HG03159 (cell line): ENCODE results near the gene LRFN5.
A peak's percentile ranks its signal among the peaks of the same experiment; 100 is the strongest.
"Not testable (repeated sequence)": the region's sequence is repeated elsewhere in the genome, so short reads cannot be mapped to it uniquely, and the experiment has no call there.

Source experiments
- ATAC-seq: cut with Tn5 transposase; IDR thresholded peaks from one replicate; pipeline ENCODE4 v1.9.1; 2021; ENCODE audit warnings: mild to moderate bottlenecking, moderate library complexity; ENCODE audit not compliant: unreplicated experiment

The LRFN5 gene

DNA sequence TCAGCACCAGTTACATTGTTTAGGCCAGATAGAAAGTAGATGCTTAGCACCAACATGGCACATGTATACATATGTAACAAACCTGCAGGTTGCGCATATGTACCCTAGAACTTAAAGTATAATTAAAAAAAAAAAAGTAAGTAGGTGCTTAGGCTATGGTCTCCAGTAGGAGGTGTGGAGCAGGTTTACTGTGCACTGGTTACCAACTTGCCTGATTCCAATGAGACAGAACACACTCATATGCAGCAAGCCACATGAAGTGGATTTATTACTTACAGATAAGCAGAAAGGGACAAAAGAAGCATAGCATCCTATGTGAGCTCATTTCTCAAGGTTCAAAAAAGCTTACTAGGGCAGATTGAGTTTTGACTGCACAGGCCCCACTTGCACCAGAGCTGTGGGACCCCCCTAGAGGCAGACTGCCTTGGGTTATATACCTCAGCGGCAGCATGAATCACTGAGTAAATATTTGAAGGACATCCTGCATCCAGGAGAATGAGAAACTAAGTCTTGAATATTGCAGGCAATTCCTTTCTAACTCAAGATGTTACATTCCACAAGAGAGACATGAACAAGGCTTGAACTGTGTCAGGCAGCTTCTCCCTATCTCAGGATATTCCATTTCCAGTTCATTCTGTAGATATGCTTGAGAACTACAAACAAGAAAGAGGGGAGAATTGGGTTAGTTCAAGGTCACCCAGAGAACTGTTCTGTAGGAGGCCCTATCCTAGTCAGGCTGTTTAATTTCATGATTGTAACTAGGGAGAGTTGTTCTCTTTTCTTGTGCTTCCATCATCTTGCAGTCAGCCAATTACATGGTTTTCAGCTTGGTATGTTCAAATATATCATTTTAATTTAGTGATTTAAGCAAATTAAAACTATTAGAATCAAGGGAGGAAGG lies 30.1 kb downstream of the LRFN5 start:
- no peak for ATAC-seq

DNA sequence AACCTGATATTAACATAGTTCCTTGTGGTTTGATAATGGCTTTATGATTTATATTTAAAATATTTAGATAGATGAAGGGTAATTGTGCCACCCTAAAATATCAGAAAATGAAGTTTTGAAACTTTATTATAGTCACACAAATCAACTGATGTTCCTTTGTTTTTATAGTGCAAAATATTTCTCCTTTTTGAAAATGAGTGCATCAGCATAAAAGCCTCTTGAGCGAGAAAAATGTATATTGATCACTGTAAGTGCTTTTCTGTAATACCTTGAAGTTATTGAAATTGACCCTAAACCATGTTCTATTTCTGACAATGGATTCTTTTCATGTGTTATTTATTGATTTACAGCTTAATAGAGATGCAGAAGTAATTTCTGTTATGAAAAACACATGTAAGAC lies 35.0 kb downstream of the LRFN5 start:
- no peak for ATAC-seq

DNA sequence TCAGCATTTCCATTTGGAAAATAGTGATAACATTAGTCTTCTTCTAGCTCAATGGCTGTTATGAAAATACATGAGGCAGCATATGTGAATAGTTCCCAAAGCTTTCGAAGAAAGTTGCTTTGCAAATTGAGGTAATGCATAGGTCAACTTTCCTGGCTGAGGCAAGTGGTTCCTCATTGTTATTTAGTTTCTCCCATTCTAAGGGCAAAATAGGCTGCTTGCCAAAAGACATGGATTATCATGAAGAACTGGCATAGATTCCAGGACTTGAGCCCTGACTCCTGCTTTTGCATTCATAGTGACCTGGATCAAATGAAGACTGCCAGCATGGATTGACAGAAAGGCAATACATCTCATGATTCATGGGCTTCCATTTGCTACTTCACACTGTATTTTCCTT lies 35.7 kb downstream of the LRFN5 start:
- ATAC-seq = no peak

DNA sequence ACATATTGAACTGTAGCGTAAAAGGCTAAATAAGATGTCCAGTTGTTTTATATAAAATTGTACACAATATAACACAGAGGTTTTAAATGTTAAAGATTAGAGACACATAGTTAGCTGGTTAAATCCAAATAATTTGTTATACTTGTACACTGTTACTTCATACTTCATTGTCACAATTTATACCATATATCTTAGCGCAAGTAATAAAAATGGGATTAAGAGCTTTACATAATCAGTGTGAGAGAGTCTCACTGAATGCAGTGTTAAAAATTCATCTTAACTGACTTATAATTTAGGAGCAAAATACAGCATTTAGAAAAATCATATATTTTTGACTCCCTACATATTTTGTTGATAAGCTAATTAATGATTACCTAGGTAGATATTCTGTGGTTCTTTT lies 36.1 kb downstream of the LRFN5 start:
- no peak for ATAC-seq

DNA sequence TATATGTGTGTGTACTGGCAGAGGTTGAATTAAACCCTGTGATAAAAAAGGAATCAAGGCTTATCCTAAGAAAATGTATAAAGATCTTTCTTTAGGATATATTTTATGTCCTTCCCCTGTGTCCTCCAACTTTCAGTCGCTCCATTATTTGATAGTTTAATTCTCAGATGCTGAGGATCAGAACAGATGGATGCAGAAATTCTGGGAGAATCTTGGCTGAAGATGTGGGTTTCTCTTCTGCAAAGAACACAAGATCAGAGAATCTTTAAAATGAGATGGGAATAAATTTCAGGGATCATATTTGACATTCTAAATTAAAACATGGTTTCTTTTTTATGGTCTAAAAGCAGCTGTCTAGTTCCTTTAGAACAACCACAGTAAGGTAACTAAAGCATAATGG lies 37.9 kb downstream of the LRFN5 start:
- ATAC-seq = no peak

DNA sequence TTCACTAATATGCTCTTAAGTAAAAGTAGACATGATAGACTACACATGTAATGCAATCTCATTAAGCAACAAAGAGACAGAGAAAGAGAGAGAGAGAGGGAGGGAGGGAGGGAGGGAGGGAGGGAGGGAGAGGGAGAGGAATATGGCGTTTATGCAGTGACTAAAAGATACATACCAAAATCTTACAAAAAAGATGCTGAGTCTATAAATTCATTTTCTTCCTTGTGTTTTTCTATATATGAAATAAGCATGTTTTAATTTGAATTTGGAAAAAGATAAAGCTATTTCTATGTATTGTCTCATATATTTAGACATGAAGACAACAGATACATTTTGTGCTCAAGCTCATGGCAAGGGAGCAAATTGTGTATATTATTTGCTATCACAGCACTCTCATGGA lies 44.1 kb downstream of the LRFN5 start:
- no peak for ATAC-seq

GRCh38 chr14:41654196-41654595 lies 47.5 kb downstream of the LRFN5 start:
- ATAC-seq = no peak

- no peak for ATAC-seq
These were observed 56.2 kb downstream of the LRFN5 start for GRCh38 chr14:41662780-41663472.

- no peak for ATAC-seq
These were observed 56.8 kb downstream of the LRFN5 start for GRCh38 chr14:41663473-41663850.

- no peak for ATAC-seq
These were observed 59.6 kb downstream of the LRFN5 start for GRCh38 chr14:41666301-41666700.

DNA sequence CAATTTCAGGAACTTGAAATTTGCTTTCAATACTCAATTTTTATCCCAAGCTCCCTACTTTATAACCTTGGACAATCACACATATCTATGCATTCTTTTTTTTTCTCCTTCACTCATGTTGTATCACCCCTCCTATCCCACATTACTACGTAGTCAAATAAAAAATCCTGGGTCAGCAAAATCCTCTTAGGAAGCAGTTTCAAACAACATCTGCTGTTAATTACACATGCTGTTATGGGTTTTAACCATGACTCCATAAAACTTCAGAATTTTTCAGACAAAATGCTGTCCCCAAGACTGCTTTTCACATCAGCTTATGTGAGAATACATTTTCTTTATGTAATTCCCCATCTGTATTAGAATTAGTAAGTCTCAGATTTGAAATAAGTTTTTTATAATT lies 61.7 kb downstream of the LRFN5 start:
- no peak for ATAC-seq

DNA sequence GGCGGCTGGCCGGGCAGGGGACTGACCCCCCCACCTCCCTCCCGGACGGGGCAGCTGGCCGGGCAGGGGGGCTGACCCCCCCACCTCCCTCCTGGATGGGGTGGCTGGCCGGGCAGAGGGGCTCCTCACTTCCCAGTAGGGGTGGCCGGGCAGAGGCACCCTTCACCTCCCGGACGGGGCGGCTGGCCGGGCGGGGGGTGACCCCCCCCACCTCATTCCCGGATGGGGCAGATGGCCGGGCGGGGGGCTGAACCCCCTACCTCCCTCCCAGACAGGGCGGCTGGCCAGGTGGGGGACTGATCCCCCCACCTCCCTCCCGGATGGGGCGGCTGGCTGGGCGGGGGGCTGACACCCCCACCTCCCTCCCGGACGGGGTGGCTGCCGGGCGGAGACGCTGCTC lies 66.9 kb downstream of the LRFN5 start:
- not testable (repeated sequence) for ATAC-seq

DNA sequence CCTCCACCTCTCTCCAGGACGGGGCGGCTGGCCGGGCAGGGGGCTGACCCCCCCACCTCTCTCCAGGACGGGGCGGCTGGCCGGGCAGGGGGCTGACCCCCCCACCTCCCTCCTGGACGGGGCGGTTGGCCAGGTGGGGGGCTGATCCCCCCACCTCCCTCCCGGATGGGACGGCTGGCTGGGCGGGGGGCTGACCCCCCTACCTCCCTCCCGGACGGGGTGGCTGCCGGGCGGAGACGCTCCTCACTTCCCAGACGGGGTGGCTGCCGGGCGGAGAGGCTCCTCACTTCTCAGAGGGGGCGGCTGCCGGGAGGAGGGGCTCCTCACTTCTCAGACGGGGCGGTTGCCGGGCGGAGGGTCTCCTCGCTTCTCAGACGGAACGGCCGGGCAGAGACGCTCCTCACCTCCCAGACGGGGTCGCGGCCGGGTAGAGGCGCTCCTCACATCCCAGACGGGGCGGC lies 67.9 kb downstream of the LRFN5 start:
- not testable (repeated sequence) for ATAC-seq

DNA sequence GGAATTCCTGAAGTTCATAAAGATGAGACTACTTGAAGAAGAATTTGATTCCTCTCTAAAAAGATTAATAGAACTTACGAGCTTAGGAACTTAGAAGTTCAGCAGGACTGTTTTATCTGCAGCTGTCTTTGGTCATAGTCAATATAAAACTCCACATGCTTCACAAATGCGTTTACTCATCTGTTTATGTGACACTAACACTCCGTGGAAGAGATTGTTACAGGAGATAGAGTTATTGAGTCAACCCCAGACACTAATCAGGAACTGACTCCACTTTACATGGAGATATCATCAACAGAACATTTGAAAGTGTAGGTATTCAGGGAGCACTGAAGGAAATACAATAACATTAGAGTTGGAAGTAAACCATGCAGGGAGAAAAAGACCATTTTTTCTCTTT lies 92.8 kb downstream of the LRFN5 start:
- ATAC-seq = no peak

- ATAC-seq = no peak
These were observed 111.9 kb downstream of the LRFN5 start for GRCh38 chr14:41718477-41719166.

DNA sequence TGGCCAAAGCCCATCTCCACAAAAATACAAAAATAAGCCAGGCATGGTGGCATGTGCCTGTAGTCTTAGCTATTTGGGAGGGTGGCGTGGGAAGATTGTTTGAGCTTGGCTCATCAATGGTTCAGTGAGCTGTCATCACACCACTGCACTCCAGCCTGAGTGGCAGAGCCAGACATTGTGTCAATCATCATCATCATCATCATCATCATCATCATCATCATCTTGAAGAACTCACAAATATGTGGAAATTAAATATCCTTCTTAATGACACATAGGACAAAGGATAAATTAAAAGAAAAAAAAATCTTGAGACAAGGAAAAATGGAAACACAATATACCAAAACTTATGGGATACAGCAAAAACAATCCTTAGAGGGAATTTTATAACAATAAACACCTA lies 132.5 kb downstream of the LRFN5 start:
- ATAC-seq = no peak

DNA sequence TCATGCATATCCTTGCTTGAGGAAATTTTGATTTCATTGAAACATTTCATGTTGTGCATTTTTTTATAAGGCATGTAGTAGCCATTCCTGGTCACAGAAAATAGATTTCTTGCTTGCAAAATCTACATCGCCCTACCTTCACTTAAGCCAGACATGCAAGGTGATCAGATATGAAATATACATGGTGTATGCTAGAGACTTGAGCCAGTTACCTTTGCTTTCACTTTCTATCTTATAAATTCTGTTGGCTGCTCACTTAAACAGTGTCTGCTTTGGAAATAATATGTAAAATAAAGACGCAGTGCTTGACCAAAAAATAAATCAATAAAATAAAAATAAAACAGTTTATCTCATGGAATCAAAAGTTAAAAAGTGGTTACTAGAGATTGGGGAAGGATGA lies 136.5 kb downstream of the LRFN5 start:
- ATAC-seq = no peak

DNA sequence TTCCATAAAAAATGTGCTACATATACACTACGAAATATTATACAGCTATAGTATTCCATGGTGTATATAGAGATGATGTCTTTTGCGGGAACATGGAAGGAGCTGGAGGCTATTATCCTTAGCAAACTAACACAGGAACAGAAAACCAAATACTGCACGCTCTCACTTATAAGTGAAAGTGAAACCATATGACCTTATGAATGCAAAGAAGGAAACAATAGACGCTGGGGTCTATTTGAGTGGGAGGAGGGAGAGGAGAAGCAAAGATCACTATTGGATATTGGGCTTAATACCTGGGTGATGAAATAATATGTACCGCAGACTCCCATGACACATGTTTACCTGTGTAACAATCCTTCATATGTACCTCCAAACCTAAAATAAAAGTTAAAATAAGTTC lies 142.8 kb downstream of the LRFN5 start:
- peak; percentile 93 for ATAC-seq

GRCh38 chr14:41750575-41750974 lies 143.9 kb downstream of the LRFN5 start:
- not testable (repeated sequence) for ATAC-seq

GRCh38 chr14:41758011-41758665 lies 151.5 kb downstream of the LRFN5 start:
- ATAC-seq = no peak

GRCh38 chr14:41761204-41761603 lies 154.5 kb downstream of the LRFN5 start:
- no peak for ATAC-seq
